Upper lobe of left lung (tissue), 6 donors: ENCODE results near the gene DENND4C. TPM values are rescaled to one million over a fixed set of nuclear protein-coding genes. Genes with fewer than 3 reads are reported as not detected.
"Not testable (repeated sequence)": the region's sequence is repeated elsewhere in the genome, so short reads cannot be mapped to it uniquely, and the experiment has no call there.

Experiments
- ATAC-seq, 2 donors: fragments of 200-7000 bp; cut with Tn5 transposase; one replicate each; pipeline ENCODE4 v1.9.1; 2022; ENCODE audit warnings: mild to moderate bottlenecking in 2 of 2, moderate library complexity in 2 of 2; ENCODE audit not compliant: low FRiP score in 2 of 2
- DNase-seq, 2 donors: peaks; one replicate each; pipeline ENCODE4 v3.0.0-alpha.2; 2019 to 2020
- H3K27ac ChIP-seq, 4 donors: fragments of 200-600 bp; sonication (generic); one replicate each; pipeline ENCODE4 v1.5.1; 2016 to 2019
- H3K27me3 ChIP-seq, 4 donors: fragments of 200-600 bp; sonication (generic); one replicate each; pipeline ENCODE4 v1.5.1; 2017 to 2019
- H3K36me3 ChIP-seq, 4 donors: fragments of 200-600 bp; sonication (generic); one replicate each; pipeline ENCODE4 v1.5.1; 2016 to 2019
- H3K4me1 ChIP-seq, 4 donors: fragments of 200-600 bp; sonication (generic); one replicate each; pipeline ENCODE4 v1.5.1; 2018 to 2019
- H3K4me3 ChIP-seq, 4 donors: fragments of 200-600 bp; sonication (generic); one replicate each; pipeline ENCODE4 v1.5.1; 2017 to 2019; ENCODE audit warnings: mild to moderate bottlenecking in 2 of 4, moderate library complexity in 1 of 4
- H3K9me3 ChIP-seq, 4 donors: fragments of 200-600 bp; sonication (generic); one replicate each; pipeline ENCODE4 v1.5.1; 2018 to 2019
- EP300 ChIP-seq, 4 donors: sonication (generic); formaldehyde crosslinking; IDR thresholded peaks; one replicate each; pipeline ENCODE4 v1.5.1; 2017; ENCODE audit warnings: antibody characterized with exemption in 4 of 4, control low read depth in 2 of 4
- POLR2A ChIP-seq, 4 donors: fragments of 450-650 bp; IDR thresholded peaks; one replicate each; pipeline ENCODE4 v1.5.1; 2016 to 2017; ENCODE audit warnings: antibody characterized with exemption in 4 of 4, mild to moderate bottlenecking in 2 of 4
- POLR2AphosphoS5 ChIP-seq, 2 donors: sonication (generic); formaldehyde crosslinking; IDR thresholded peaks; one replicate each; pipeline ENCODE4 v1.5.1; 2017; ENCODE audit warnings: antibody characterized with exemption in 2 of 2
- WGBS, 2 donors: methylation state at CpG; one replicate each; pipeline ENCODE4 v1.1.5; 2017 to 2018; 5-methylcytosine and 5-hydroxymethylcytosine counted together
- total RNA-seq, 6 donors: library from RNA; depleted of rRNA in 4 of 6; stranded (reverse); fragments of >200 nt in 4 of 6; gene quantifications; one replicate each; pipeline versions ENCODE4 v1.1.0 to v1.2.1, GENCODE V29; 2016 to 2021
- TF ChIP-seq, protein P1 (sequence below), 6 experiments: fragments of 450-650 bp in 4 of 6; fragments of 200-600 bp in 2 of 6; sonication (generic) in 2 of 6; IDR thresholded peaks; one replicate each; pipeline ENCODE4 v1.5.1; 2016 to 2019; ENCODE audit warnings: antibody characterized with exemption in 6 of 6
- donor health status: DM: no; HTN: no; CAD: no; lungs with moderate emphysema.
- donor health status: DM: no; HTN: yes; CAD: no; lungs with severe emphysema.

The DENND4C gene
- total RNA-seq, 6 donors from 2014 or later, result 66.1 to 181 (median 108) TPM

DNA sequence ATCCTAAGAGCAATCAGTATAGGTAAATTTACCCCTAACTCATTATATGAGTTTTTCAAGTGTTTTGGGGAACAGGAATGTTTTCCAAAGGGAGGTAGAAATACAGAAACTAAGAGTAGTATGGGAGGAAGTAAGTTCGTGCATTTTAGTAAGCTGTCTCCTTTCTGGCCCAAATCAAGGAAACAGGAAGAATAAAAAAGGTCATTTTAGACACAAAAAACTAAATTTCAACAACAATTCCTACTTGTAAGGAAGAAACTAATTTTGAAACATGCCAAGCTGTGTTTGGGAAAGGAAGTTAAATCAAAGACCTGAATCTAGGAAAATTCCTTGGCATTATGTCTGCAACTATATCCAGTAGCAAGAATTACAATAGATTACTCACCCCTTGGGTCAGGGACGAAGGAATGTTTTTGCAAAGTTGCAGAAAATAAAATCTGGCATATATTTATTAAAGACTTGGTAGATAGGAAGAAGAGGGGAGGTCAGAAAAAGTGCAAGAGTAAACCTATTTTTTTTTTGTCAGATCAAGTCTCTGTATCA lies 156.1 kb downstream of the DENND4C start:
- ATAC-seq (no peak), DNase-seq (no peak)
- no peak overlapping the region for H3K4me3 ChIP-seq
- no peaks in the 10 kb centered on the region for H3K36me3 ChIP-seq
- no peaks in the 10 kb centered on the region for H3K27me3 ChIP-seq
- no peak overlapping the region for H3K27ac ChIP-seq
- WGBS, 2 donors, result 55 to 63% methylated on average over 2 of the region's 2 CpGs
- H3K9me3 ChIP-seq, result no peaks in the 10 kb centered on the region
- no peaks in the 10 kb centered on the region for H3K4me1 ChIP-seq
- TF ChIP-seq, protein P1, sequence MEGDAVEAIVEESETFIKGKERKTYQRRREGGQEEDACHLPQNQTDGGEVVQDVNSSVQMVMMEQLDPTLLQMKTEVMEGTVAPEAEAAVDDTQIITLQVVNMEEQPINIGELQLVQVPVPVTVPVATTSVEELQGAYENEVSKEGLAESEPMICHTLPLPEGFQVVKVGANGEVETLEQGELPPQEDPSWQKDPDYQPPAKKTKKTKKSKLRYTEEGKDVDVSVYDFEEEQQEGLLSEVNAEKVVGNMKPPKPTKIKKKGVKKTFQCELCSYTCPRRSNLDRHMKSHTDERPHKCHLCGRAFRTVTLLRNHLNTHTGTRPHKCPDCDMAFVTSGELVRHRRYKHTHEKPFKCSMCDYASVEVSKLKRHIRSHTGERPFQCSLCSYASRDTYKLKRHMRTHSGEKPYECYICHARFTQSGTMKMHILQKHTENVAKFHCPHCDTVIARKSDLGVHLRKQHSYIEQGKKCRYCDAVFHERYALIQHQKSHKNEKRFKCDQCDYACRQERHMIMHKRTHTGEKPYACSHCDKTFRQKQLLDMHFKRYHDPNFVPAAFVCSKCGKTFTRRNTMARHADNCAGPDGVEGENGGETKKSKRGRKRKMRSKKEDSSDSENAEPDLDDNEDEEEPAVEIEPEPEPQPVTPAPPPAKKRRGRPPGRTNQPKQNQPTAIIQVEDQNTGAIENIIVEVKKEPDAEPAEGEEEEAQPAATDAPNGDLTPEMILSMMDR (IDR thresholded peaks at IDR 0.05), result no peak
- TF ChIP-seq POLR2AphosphoS5 (IDR thresholded peaks at IDR 0.05), result no peak
- no peak for TF ChIP-seq POLR2A (IDR thresholded peaks at IDR 0.05)
- no peak for TF ChIP-seq EP300 (IDR thresholded peaks at IDR 0.05)

DNA sequence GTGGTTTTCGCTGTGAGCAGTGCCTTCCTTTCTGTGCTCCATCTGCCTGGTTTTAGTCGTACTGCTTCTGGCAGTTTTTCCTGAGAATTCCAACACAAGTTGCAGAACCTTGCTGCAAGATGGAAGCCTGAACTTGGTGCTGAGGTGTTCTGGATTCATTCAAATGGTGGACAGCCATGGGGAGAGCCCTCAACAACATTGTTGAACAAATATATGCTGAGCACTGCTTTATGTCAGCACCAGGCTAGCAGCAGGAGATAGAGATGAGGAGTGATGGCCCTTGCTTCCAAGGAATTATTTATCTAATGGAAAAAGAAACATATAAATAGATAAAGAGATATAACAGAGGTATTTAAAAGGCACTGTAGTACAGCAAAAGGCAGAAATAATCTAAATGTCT lies 156.8 kb downstream of the DENND4C start:
- DNase-seq, result no peak
- 89 to 92% methylated on average over 2 of the region's 2 CpGs for WGBS, 2 donors

DNA sequence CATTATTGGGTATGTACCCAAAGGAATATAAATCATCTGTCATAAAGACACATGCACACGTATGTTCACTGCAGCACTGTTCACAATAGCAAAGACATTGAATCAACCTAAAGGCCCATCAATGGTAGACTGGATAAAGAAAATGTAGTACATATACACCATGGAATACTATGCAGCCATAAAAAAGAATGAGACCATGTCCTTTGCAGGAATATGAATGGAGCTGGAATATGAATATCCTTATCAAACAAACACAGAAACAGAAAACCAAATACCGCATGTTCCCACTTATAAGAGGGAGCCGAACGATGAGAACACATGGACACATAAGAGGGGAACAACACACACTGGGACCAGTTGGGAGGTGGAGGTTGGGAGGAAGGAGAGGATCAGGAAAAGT lies 159.0 kb downstream of the DENND4C start:
- H3K9me3 ChIP-seq, ATAC-seq, H3K4me3 ChIP-seq, H3K27me3 ChIP-seq, H3K4me1 ChIP-seq, H3K27ac ChIP-seq, DNase-seq, H3K36me3 ChIP-seq: not testable (repeated sequence)
- WGBS, 2 donors, result 96 to 97% methylated on average over 4 of the region's 4 CpGs

More for the DNA sequence above, 156.8 kb downstream of the DENND4C start:
- no peaks in the 10 kb centered on the region for H3K9me3 ChIP-seq
- H3K36me3 ChIP-seq, result no peaks in the 10 kb centered on the region
- no peaks in the 10 kb centered on the region for H3K4me1 ChIP-seq
- H3K27ac ChIP-seq, result no peak overlapping the region
- H3K27me3 ChIP-seq, result no peaks in the 10 kb centered on the region
- no peak overlapping the region for H3K4me3 ChIP-seq
- no peak for ATAC-seq
- TF ChIP-seq POLR2A (IDR thresholded peaks at IDR 0.05) (no peak), POLR2AphosphoS5 (IDR thresholded peaks at IDR 0.05) (no peak), EP300 (IDR thresholded peaks at IDR 0.05) (no peak)
- TF ChIP-seq, protein P1 (IDR thresholded peaks at IDR 0.05), result no peak

DNA sequence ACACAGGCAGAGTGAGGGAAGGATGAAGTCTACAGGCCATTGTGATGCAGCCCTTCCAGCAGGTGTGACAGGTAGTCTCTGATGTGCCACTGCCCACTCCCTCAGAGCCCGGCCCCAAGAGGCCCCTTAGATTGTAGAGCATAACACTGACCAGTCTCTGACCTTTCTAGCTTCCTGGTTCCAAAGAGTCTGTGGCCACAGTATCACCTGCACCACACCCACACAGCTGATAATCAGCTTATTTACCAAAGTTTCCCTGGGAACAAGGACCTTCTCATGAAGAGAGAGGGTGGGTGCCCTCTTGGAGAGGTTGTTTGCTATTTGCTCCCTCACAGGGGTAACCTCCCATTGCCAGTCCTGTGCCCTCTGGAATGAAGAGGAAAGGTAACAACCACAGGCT lies 167.4 kb downstream of the DENND4C start:
- Histone ChIP-seq H3K4me3 (no peak overlapping the region), H3K36me3 (no peaks in the 10 kb centered on the region), H3K4me1 (no peaks in the 10 kb centered on the region), H3K27me3 (no peaks in the 10 kb centered on the region), H3K9me3 (no peaks in the 10 kb centered on the region), H3K27ac (no peak overlapping the region)
- 38 to 40% methylated on average over 1 of the region's 1 CpG for WGBS, 2 donors
- TF ChIP-seq, protein P1 (IDR thresholded peaks at IDR 0.05), result no peak
- TF ChIP-seq POLR2A (IDR thresholded peaks at IDR 0.05), result no peak
- no peak for TF ChIP-seq POLR2AphosphoS5 (IDR thresholded peaks at IDR 0.05)
- no peak for TF ChIP-seq EP300 (IDR thresholded peaks at IDR 0.05)
- peak in 1 of 2 donors; percentile 57 for ATAC-seq
- no peak for DNase-seq

DNA sequence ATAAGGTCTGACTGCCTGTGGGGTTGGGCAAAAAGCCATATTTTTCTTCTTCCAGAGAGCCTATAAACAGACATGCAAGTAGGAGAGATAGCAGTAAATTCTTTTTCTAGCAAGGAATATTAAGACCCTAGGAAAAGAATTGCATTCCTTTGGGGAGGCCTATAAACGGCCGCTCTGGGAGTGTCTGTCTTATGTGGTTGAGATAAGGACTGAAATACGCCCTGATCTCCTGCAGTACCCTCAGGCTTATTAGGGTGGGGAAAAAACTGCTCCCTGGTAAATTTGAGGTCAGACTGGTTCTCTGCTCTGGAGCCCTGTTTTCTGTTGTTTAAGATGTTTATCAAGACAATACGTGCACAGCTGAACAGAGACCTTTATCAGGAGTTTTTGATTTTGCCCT lies 172.7 kb downstream of the DENND4C start:
- not testable (repeated sequence) for H3K27me3 ChIP-seq, ATAC-seq, H3K4me1 ChIP-seq, DNase-seq, H3K27ac ChIP-seq, H3K9me3 ChIP-seq, H3K4me3 ChIP-seq, H3K36me3 ChIP-seq
- WGBS, 2 donors, result 91 to 94% methylated on average over 4 of the region's 4 CpGs

DNA sequence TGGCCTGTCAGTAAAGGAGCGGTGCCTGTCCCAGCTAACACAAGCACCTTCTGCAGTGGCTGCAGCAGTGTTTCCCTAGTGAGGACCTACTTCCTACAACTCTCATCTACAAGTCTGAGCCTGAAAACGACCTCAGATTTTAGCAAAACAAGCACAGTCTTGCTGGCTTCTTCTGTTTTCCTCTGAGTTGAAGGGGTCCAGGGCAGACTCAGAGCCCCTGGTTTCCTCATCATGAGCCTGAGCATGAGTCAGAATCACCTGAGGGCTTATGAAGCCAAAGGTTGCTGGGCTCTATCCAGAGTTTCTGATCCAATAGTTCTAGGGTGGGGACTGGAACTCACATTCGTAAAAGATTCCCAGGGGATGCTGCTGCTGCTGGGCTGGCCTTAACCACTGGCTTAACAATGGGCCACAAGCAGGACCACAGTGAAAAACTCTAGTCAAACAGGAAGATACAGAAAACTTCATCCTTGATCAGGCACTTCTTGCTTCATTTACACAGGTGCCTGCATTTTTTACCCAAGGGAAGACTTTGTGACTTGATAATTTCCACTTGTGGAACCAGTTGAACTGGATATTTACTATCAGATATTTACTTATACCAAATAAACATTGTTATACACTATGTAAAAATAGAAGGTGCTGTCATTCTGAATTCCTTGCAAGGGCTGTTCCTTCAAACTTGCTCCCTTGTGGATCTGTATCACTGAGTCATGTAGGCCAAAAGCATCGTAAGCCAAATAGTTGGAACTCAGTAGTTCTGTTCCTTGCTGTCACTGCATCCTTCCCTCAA lies 174.0 kb downstream of the DENND4C start:
- ATAC-seq, result no peak
- peaks cover 0 to 4% (median under 1%) of the 10 kb centered on the region in 4 donors for H3K4me1 ChIP-seq
- no peak for DNase-seq
- WGBS, 2 donors, result 68 to 76% methylated on average over 4 of the region's 4 CpGs
- H3K27me3 ChIP-seq, result no peaks in the 10 kb centered on the region
- H3K36me3 ChIP-seq, result no peaks in the 10 kb centered on the region
- peaks cover 0 to 5% (median 0%) of the 10 kb centered on the region in 4 donors for H3K9me3 ChIP-seq
- TF ChIP-seq, protein P1 (IDR thresholded peaks at IDR 0.05), result no peak
- TF ChIP-seq EP300 (IDR thresholded peaks at IDR 0.05) (no peak), POLR2A (IDR thresholded peaks at IDR 0.05) (no peak), POLR2AphosphoS5 (IDR thresholded peaks at IDR 0.05) (no peak)
- no peak overlapping the region for H3K27ac ChIP-seq
- no peak overlapping the region for H3K4me3 ChIP-seq
